KOPT-K1 (cell line): ENCODE data around the gene P2RX3.

ENCODE experiments used
- H3K27ac ChIP-seq: fragments of 200-600 bp; sonication (generic); 2 replicates; pipeline ENCODE4 v1.5.1; 2016; ENCODE audit warnings: antibody characterized with exemption, mild to moderate bottlenecking, low read depth, low read length; ENCODE audit not compliant: poor library complexity, severe bottlenecking
- H3K36me3 ChIP-seq: fragments of 200-600 bp; sonication (generic); 2 replicates; pipeline ENCODE4 v1.5.1; 2017; ENCODE audit warnings: antibody characterized with exemption, mild to moderate bottlenecking, low read length, moderate library complexity; ENCODE audit not compliant: insufficient read depth
- H3K9me3 ChIP-seq: fragments of 200-600 bp; sonication (generic); 2 replicates; pipeline ENCODE4 v1.5.1; 2017; ENCODE audit warnings: antibody characterized with exemption, low read length, mild to moderate bottlenecking; ENCODE audit not compliant: insufficient read depth, poor library complexity, severe bottlenecking

The P2RX3 gene

DNA sequence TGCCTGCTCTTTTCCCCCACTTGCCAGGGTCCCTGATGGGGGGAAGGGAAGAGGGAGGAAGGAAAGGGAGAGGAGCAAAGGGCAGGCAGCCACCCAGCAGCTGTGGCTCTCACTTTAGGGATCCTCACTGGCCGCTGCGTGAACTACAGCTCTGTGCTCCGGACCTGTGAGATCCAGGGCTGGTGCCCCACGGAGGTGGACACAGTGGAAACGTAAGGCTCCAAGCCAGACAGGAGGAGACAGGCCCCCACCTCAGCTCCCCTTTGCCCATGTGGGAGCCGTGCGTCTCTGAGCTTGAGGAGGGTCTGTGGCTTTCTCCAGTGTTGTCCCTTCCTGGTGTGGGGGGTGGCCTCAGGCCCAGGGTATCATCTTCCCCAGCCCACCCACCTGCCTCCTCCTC is 9.9 kb downstream of the P2RX3 start:
- H3K36me3 ChIP-seq, result no peaks in the 10 kb centered on the region
- H3K9me3 ChIP-seq, result peaks cover 8% of the 10 kb centered on the region
- H3K27ac ChIP-seq, result no peak overlapping the region

- no peaks in the 10 kb centered on the region for H3K36me3 ChIP-seq
- no peak overlapping the region for H3K27ac ChIP-seq
- peaks cover 8% of the 10 kb centered on the region for H3K9me3 ChIP-seq
Observed at GRCh38 chr11:57348636-57349313, 10.6 kb downstream of the P2RX3 start.

DNA sequence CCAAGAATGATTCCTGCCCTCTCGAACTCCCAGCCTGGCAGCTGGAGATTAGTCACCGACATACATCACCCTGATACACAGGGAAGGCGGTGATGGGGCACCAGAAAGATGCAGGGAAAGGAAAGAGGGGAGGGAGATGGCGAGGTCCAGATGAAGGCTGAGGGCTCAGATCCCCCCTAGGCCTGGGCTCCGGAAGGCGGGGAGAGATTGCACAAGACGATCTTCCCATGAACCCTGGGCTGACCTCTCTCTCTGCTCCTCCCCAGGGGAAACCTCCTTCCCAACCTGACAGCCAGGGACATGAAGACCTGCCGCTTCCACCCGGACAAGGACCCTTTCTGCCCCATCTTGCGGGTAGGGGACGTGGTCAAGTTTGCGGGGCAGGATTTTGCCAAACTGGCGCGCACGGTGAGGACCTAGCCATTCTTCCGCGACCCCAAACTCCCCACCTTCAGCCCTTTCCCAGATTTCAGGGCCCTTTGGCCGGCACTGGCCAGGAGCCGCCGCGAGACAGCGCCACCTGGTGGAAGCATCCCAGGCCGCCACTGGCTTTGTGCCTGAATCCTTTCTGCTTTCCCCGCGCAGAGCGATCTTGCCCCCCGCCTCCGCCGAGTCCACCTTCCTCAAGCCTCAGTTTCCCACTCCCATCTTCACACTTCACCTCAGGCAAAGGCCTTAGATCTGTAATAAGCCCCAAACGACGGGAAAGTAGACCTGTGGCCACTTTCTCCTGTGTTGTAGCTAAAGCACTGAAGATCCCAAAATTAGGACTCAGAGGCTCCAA is 11.5 kb downstream of the P2RX3 start:
- H3K27ac ChIP-seq, result no peak overlapping the region
- peaks cover 8% of the 10 kb centered on the region for H3K9me3 ChIP-seq

DNA sequence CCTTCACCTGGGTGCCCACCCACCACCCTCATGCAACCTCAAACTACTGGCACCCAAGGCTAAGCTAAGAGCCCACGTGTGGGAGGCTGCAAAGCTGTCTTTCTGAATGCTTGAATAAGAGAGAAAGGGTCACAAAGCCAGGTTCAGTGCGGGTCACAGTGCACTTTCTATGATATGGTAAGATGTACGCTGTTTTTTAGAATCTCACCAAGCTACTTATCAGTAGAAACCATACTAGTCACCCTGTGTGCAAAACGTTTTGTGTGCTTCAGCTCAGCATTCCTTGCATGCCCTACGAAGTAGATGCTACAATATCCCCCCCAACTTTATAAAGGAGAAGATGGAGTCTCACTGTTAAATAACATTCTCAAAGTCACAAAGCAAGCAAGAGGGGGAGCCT is 14.9 kb downstream of the P2RX3 start:
- H3K36me3 ChIP-seq, result no peaks in the 10 kb centered on the region
- no peak overlapping the region for H3K27ac ChIP-seq
- peaks cover 8% of the 10 kb centered on the region for H3K9me3 ChIP-seq

More for the DNA sequence above, 11.5 kb downstream of the P2RX3 start:
- H3K36me3 ChIP-seq, result no peaks in the 10 kb centered on the region

DNA sequence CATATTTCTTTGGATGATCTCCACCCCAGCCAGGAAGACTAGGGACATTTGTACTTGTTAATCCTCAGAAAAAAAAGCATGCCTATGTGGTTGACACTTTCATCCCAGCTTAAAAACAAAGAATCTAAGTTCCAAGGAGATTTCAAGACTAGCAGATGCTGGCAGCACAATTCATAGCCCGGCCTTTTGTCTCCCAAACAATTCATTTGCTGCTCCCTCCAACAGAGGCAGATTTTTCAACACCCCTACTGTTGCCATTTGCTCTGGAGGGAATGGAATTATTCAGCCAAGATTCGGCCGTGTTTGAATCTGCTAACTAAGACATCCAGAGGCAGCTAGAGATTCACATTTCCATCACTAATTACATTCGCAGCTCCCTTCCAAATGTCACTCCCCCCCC is 15.3 kb downstream of the P2RX3 start:
- H3K9me3 ChIP-seq, result peaks cover 8% of the 10 kb centered on the region
- H3K27ac ChIP-seq, result no peak overlapping the region
- H3K36me3 ChIP-seq, result no peaks in the 10 kb centered on the region

DNA sequence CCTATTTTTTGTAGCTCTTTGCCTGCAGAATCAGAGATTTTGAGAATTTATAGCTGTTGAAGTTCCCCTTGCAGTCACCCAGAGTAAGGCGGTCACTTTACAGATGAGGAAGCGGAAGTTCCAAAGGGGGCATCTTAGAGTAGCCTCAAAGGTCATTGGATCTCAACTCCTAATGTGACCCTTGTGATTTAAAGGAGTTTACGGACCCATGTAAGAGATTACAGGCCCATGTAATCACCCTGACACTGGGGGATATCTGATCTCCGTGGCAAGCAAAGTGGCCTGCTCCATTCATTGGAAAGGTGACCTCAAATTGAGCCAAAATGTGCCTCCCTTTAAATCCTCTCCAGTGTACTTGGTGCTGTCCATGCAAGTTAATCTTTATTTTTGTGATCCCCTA is 15.7 kb downstream of the P2RX3 start:
- H3K9me3 ChIP-seq, result peaks cover 8% of the 10 kb centered on the region
- no peaks in the 10 kb centered on the region for H3K36me3 ChIP-seq
- no peak overlapping the region for H3K27ac ChIP-seq

DNA sequence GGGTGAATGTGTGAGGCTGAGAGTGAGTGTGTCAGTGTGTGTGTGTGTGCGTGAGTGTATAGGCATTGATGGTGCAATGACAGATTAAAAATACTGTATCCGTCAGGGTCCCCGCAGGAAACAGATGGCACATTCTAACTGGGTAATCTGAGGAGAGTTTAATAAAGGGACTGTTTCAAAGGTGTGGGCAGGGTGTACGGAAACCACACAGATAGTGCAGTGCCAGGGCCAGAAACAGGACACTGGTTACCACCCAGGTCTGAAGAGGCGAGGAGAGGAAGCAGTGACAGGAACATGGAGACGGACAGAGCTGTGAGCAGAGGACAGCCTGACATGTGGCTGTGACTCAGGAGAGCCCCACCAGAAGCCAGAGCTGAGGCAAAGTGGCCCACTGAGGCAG is 16.5 kb downstream of the P2RX3 start:
- Histone ChIP-seq H3K9me3 (peaks cover 8% of the 10 kb centered on the region), H3K36me3 (no peaks in the 10 kb centered on the region), H3K27ac (no peak overlapping the region)

GRCh38 chr11:57356268-57356667 is 18.1 kb downstream of the P2RX3 start:
- no peak overlapping the region for H3K27ac ChIP-seq
- H3K36me3 ChIP-seq, result no peaks in the 10 kb centered on the region
- H3K9me3 ChIP-seq, result peaks cover 4% of the 10 kb centered on the region

GRCh38 chr11:57357310-57357709 is 19.2 kb downstream of the P2RX3 start:
- Histone ChIP-seq H3K9me3 (no peaks in the 10 kb centered on the region), H3K27ac (no peak overlapping the region), H3K36me3 (no peaks in the 10 kb centered on the region)

GRCh38 chr11:57357856-57358255 is 19.7 kb downstream of the P2RX3 start:
- H3K36me3 ChIP-seq, result no peaks in the 10 kb centered on the region
- H3K9me3 ChIP-seq, result no peaks in the 10 kb centered on the region
- no peak overlapping the region for H3K27ac ChIP-seq

DNA sequence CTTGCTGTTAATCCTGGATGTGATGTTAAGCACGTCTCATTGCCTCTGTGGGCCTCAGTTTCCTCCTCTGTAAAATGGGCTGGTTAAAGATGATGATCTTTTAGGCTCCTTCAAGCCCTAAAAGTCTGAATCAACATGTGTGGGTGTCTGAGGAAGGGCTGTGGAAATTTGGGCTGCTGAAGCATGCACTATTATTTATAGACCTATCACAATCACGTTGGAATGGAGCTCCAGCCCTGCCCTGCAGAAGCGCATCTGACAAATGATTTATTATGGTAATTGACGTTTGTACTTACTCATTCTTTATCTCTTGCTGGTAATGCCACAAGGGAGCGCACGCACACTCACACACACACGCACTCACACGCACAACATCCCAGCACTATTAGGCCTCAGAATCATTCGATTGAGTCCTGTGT is 20.4 kb downstream of the P2RX3 start:
- H3K9me3 ChIP-seq, result no peaks in the 10 kb centered on the region
- H3K36me3 ChIP-seq, result no peaks in the 10 kb centered on the region
- H3K27ac ChIP-seq, result no peak overlapping the region

DNA sequence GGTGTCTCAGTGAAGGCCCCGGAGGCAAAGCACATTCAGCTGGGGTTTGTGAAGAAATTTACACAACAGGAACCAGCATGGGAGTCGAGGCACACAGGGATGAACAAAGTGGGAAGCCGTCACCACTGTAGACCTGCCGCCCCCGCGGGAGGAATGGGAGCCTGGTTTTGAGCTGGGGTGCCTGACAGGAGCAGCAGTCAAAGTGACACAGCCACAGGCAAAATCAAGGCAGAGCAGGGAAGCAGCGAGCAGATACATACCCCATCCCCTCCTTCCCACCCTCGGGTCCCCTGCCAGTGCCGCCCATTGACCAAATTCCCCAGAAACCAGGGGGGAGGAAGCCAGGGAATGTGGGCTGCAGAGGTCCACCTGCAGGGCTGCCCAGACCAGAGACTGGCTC is 20.8 kb downstream of the P2RX3 start:
- no peaks in the 10 kb centered on the region for H3K36me3 ChIP-seq
- H3K9me3 ChIP-seq, result no peaks in the 10 kb centered on the region
- no peak overlapping the region for H3K27ac ChIP-seq

GRCh38 chr11:57359396-57359795 is 21.2 kb downstream of the P2RX3 start:
- Histone ChIP-seq H3K36me3 (no peaks in the 10 kb centered on the region), H3K27ac (no peak overlapping the region), H3K9me3 (no peaks in the 10 kb centered on the region)

DNA sequence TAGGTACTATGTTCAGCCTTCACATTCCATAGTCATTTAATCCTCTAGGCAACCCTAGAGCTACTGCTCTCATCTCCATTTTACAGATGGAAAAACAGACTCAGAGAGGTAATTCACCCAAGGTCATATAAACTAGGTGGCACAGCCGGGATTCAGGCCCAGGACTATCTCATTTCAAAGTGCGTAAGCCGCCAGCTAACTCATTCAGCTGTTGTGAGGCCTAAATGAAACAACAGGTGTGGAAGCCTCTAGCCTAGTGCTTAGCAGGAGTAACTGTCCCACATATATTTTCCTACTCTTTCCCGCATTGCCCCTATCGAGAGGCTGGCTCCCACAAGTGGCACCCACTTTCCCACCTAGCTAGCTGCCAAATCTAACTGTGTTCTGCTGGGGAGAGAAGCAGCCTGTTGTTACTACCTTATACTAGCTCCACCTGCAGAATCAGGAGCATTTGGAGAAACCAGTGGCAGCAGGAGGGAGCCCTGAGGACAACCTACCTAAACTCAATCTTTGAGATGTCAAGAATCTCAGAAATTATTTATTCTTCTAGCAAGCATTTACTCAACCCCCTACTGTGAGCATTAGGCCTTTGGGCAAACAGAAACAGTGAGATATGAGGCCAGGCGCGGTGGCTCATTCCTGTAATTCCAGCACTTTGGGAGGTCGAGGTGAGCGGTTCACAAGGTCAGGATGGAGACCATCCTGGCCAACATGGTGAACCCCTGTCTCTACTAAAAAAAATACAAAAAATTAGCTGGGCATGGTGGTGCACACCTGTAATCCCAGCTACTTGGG is 21.9 kb downstream of the P2RX3 start:
- H3K9me3 ChIP-seq, result no peaks in the 10 kb centered on the region
- no peak overlapping the region for H3K27ac ChIP-seq
- no peaks in the 10 kb centered on the region for H3K36me3 ChIP-seq

DNA sequence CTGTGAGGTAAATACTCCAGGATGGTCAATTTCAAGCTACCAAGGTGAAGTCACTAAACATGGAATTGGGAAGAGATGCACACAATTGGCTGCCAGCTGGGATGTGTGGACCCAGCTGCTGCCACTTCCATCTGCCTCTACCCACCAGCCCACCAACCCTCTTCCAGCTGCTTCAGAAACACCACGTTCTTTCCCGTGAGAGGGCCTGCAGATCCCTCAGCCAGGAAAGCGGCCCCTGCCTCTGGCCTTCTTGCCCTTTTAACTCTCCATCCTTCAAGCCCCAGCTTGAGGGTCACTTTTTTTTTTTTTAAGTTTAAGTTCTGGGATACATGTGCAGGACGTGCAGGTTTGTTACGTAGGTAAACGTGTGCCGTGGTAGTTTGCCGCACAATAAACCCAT is 22.8 kb downstream of the P2RX3 start:
- Histone ChIP-seq H3K27ac (no peak overlapping the region), H3K36me3 (no peaks in the 10 kb centered on the region), H3K9me3 (no peaks in the 10 kb centered on the region)
